Activated CD4-positive, alpha-beta T cell treated with anti-CD3 and anti-CD28 coated beads, Interleukin-10, Interleukin-2, amounts not matched to agents 100 ng/mL and 50 ng/mL, durations not matched to agents 16 hours and 8 hours (primary cell): Measurements from ENCODE around the gene APBB3.
"Not testable (repeated sequence)": the region's sequence is repeated elsewhere in the genome, so short reads cannot be mapped to it uniquely, and the experiment has no call there.

Experiments
- DNase-seq: peaks from one replicate; pipeline ENCODE4 v3.0.0-alpha.2; 2020

APBB3 gene, protein sequence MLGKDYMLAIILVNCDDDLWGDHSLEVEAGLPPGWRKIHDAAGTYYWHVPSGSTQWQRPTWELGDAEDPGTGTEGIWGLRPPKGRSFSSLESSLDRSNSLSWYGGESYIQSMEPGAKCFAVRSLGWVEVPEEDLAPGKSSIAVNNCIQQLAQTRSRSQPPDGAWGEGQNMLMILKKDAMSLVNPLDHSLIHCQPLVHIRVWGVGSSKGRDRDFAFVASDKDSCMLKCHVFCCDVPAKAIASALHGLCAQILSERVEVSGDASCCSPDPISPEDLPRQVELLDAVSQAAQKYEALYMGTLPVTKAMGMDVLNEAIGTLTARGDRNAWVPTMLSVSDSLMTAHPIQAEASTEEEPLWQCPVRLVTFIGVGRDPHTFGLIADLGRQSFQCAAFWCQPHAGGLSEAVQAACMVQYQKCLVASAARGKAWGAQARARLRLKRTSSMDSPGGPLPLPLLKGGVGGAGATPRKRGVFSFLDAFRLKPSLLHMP

DNA sequence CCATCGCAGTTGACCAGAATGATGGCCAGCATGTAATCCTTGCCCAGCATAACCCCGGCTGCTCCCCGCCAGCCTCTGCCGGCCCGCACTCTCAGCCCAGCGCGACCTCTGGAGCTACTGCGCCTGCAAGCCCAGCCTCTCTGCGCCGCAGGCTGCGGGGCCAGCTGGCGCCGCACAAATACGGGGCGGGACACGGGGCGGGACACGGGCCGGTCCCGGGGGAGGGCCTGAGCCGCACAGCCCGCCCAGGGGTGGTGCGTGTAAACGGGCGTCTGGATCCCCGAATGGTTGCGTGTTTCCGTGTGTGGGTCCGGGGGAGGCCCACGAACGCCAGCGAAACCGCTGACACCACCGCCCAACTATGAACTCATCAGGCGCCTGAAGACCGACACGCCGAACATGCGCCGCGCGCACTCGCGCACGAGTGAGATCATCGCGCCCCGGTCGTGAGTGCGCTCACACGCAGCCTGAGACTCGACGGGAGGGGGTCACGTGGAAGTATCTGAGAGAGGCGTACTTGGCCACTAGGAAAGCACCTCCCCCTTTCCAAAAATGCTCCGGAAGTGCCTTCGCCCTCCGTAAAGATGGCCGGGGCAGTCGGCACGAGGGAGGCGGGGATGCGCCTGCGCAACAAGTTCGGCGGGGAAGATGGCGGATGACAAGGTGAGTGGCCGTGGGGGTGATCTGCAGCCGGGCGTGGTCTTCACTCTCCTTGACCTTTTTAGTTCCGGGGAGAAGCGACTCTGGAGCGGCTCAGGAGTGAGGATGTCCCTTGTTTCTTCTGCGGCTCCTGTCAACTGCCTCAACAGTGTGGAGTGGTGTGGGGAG, at the start of gene APBB3, which contains the start of gene SLC35A4:
TSS of gene APBB3 (minus strand) at position 403 of the 828 bp plus-strand sequence. CDS start at position 50, 353 bp downstream.
TSS of gene SLC35A4 (plus strand) at position 633 of the 828 bp plus-strand sequence. CDS start 2,342 bp downstream, outside the sequence.
- peak; percentile 99 for DNase-seq

DNA sequence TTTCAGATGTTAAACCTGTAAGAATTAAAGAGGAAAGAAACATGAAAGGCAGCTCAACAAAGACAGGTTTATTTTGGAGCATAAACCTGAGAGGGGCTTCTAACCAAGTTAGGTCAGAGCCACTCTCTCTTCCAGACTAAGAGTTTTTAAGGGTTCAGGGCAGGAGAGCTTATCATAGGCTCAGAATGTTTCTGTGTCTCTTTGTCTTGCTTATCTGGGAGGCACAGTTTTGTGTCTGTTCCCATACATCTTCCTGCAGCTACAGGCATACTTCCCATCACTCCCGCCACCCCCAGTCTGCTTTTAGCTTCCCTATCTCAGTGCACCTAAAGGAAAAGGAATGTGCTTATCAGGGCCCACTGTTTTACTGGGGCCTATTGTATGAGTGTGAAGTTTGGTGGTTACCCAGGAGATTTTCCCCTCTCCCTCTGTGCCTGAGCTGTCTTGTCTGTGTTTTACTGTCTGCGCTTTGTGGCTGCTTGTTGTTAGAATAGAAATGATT, 46.7 kb upstream of the APBB3 start:
- DNase-seq, result no peak

DNA sequence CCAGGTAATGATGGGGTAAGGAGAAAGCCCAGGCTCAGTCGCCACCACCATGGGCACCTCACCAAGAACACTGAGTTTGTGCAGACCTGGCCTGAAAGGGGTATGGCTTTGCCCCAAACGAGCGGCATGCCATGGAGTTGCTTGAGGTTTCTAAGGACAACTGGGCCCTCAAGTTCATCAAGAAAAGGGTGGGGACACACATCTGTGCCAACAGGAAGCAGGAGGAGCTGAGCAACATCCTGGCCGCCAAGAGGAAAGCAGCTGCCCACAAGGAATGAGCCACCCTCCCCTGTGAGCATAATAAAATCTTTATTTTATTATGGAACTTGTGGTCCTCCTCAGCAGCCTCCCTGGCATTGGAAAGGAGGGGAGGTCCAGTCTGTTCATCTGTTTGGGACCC, 44.7 kb upstream of the APBB3 start:
- DNase-seq, result no peak

DNA sequence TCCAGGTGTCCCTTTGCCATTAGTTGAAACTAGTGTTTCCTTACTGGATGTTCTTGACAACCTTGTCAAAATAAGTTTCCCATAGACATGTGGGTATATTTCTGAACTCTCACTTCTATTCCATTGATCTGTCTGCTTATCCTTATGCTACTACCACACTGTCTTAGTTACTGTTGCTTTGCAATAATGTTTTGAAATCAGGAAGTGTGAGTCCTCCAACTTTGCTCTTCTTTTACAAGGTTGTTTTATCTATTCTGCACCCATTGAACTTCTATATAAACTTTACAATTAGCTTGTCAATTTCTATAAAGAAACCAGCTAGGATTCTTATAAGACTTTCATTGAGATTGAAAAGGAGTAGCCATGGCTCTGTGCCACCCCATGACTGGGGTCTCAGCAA, 44.3 kb upstream of the APBB3 start:
- DNase-seq, result no peak

DNA sequence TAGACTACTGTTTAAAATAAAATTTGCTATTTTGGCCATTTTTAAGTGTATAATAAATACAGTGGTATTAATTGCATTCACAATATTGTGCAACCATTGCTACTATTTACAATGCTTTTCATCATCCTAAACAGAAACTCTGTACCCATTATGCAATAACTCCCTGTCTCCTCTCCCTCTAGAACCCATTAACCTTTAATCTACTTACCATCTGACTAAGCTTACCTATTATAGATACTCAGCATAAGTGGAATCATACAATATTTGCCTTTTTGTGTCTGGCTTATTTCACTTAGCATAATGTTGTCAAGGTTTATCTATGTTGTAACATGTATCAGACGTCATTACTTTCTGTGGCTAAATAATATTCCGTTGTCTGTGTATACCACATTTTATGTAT, 42.6 kb upstream of the APBB3 start:
- no peak for DNase-seq

DNA sequence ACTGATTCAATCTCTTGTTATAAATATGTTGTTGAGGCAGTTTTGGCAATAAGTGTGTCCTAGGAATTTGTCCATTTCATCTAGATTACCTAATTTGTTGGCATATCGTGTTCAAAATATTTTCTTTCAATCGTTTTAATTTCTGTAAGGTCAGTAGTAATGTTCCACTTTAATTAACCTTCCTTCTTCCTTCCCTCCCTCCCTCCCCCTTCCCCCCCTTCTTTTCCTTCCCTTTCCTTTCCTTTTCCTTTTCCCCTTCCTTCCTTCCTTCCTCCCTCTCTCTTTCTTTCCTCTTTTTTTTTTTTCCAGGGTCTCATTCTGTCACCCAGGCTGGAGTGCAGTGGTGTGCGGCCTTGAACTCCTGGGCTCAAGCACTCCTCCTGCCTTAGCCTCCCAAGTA, 41.5 kb upstream of the APBB3 start:
- no peak for DNase-seq

DNA sequence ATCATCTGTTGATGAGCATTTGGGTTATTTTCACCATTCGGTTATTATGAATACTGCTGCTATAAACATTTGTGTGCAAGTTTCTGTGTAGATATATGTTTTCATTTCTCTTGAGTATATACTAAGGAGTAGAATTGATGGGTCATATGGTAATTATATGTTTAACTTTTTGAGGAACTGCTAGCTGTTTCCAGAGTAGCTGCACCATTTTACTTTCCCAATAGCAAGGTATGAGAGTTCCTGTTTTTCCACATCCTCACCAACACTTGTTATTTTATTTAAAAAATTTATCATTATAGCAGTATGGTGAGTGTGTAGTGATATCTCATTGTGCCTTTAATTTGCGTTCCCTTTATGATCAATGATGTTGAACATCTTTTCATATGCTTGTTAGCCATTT, 39.3 kb upstream of the APBB3 start:
- DNase-seq, result no peak

DNA sequence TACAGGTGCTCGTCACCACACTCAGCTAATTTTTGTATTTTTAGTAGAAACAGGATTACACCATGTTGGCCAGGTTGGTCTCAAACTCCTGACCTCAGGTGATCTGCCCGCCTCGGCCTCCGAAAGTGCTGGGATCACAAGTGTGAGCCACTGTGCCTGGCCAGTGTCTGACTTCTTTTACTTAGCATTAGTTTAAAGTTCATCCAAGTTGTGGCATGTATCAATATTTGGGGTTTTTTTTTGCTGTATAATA, 39.0 kb upstream of the APBB3 start:
- DNase-seq, result not testable (repeated sequence)

DNA sequence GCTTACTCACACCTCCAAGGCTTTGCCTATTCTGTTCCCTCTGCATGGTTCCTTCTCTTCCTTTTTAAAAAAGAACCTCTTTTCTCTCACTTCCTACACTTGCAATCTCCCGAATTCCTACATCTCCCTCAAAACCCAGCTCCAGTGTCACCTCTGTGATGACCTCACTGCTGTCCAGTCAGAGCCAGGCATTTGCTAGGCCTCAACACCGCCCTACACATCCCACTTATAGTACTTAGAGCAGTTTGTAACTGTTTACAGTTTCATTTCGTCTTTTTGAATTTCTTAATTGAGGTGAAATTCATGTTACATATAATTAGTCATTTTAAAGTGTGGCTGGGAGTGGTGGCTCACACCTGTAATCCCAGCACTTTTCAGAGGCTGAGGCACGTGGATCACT, 37.7 kb upstream of the APBB3 start:
- DNase-seq, result no peak

DNA sequence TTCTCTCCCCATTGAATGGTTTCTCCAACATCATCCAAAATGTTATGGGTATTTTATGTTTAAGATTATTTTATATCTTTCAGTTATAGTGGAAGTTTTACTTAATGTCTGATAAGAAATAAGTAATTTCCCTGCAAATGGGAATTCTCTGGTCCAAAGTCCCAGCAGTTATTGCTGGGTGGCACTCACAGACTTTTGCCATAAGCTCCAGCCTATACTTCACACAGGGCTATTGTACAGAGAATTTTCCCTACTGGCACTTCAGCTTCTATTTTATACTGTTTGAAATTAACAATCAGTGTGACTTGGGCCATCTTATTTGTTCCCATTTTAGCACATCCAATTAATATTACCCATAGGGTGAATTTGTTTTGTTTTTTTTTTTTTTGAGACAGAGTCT, 35.7 kb upstream of the APBB3 start:
- DNase-seq, result no peak

DNA sequence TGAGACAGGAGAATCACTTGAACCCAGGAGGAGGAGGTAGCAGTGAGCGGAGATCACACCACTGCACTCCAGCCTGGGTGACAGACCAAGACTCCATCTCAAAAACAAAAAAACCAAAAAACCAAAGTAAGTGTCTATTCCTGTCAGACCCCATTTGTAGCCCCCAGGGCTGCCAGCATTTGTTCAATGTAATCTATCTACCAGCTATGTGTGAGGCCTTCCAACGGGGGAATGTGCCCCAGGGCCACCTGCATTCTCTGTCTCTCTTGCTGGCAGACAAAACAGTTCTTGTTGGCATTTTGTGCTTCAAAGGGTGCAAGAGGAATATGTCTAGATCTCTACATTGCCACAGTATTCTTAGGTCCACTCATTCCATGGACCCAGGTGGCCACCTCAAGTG, 34.4 kb upstream of the APBB3 start:
- no peak for DNase-seq

DNA sequence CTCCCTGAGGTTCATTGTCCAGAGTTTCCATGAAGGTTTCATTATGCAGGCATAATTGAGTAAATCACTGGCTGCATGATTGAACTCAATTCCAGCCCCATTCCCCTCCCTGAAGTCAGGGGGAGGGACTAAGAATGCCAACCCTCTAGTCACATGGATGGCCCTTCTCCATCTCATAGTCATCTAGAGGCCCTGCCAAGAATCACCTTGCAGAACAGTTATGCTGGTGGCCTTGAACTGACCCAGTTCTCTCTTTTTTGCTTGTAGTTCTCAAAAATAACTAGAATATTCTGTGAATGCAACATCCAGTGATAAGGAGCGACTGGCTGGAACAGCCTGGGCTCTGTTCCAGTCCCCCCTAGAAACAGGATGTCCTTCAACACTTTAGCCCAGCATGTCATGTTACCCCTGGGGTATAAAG, 31.9 kb upstream of the APBB3 start:
- no peak for DNase-seq

DNA sequence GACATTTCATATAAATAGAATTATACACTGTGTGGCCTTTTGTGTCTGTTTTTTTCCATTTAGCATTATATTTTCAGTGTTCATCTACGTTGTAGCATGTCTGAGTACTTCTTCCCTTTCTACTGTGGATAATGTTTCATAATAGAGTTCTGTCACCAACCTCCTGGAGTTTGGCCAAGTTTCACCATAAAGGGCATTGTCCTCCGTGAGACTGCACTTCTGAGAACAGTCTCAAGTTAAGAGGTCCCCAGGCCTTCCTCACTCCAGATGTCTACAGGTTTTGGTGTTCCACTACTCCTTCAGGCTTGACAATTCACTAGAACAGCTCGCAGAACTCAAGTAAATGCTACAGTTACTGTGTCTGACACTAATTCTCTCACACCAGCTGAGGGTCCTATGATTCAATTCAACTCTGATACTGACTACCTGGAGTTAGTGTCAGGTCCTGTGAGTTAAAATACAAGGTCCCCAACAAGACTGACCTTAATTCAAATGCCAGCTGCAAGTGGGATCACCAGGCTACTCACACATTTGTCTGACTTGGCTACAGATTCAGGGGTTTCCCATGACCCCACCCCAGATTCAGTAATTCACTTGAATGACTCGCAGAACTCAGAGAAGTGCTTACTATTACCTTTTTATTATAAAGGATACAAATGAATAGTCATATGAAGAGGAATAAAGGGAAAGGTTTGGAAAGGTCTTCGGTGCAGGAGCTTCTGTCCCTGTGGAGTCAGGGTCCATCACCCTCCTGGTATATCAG, 31.3 kb upstream of the APBB3 start:
- DNase-seq, result no peak

DNA sequence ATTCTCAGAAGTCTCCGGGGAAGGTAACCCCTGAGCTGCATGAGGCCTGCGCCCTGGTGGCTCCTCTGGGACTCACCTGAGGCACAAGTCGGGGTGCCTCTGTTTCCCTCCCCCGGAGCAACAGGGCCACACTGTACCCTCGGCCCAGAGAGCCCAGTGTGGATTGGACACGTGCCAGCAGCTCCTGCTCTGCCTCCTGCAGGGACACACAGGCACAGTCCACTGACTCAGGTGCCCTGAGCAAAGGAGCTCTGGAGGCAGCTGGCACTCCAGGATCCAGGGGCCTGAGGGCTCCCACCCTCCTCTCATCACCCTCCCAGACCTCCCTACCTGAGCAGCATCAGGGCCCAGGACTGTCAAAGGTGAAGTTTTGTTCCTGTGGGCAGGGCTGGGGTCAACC, 29.8 kb upstream of the APBB3 start:
- no peak for DNase-seq

DNA sequence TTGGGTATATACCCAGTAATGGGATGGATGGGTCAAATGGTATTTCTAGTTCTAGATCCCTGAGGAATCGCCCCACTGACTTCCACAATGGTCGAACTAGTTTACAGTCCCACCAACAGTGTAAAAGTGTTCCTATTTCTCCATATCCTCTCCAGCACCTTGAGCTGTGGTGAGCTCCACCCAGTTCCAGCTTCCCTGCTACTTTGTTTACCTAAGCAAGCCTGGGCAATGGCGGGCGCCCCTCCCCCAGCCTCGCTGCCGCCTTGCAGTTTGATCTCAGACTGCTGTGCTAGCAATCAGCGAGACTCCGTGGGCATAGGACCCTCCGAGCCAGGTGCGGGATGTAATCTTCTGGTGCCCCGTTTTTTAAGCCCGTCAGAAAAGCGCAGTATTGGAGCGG, 28.7 kb upstream of the APBB3 start:
- not testable (repeated sequence) for DNase-seq

DNA sequence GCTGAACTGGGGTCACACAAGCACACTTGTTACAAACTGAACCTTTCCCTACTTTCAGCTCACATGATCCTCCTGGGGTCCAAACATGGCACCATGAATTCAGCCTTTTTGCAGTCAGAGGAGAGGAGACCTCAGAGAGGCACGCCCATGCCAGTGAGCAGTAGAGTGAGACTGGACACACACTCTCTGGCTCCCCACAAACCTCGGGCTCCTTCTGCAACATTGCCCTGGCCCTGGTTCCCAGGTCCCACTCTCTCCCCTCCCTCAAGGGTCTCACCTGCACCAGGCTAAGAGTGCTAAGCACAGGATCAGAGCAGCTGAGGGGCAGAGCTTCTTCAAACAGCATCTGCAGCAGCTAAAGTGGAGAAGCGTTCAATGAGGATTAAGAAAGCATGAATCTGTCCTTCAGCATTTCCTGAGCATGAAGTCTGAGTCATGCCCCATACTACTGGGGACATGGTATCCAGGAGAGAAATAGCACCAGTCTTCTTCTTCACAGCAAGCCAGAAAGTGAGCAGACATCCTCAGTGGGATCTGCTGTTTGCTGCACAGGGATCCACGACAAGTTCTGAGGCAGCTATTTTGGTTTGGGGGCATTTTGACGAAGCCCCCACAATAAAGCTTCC, 27.5 kb upstream of the APBB3 start:
- DNase-seq, result no peak

DNA sequence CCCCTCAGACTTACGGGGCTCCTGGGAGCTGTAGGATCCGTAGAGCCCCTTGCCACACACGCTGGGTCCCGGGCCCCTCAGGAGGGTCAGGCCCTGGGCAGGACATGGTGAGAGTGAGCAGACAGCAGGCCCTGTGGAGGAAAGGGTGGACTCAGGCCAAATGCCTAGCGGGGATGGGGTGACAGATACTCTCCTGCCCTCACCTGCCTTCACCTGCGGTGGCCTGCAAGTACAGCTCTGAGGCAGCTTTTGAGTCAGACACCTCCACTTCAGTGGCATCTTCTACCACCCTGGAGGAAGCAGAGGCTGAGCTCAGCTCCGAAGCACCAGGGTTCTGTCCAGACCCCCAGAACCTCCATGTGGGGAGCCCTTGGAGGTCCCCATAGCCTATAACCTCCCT, 26.5 kb upstream of the APBB3 start:
- DNase-seq, result no peak

DNA sequence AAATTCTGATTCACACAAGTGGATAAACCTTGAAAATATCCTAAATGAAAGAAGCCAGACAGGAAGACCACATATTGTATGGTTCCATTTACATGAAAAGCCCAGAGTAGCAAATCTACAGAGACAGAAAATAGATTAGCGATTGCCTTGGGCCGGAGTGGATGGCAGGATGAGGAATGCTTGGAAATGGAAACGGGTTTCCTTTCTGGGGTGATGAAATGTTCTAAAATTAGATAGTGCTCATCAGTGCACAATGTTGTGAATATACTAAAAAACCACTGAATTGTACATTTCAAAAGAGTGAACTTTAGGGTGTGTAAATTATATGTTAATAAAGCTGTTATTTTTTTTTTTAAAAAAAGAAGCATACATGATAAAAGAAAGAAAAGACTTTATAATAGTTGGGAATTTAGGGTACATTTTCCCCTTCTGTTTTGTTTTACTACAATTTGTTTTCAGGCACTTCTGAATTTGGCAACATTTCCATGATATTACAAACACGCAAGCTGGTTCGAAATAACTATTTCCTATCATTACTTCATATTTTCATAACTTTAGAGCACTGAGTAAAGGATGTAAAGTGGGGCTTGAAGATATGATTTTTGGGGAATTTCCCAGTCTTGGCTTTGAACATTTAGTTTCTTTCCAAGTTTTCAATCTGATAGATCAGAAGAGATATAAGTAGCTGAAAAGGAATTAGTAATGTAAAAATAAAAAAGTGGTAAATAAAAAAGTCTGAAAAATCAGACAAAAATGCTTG, 24.1 kb upstream of the APBB3 start:
- DNase-seq, result no peak

DNA sequence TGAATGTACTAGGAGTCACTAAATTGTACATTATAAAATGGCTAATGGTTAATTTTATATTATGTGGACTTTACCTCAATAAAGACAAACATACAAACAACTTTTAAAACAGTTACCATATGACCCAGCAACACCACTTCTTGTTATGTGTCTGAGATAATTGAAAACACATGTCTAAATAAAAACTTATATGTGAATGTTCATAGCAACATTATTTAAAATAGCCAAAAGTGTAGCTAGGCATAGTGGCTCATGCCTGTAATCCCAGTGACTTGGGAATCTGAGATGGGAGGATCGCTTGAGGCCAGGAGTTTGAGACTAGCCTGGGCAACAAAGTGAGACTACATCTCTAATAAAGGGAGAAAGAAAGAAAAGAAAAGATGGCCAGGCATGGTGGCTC, 23.1 kb upstream of the APBB3 start:
- no peak for DNase-seq

DNA sequence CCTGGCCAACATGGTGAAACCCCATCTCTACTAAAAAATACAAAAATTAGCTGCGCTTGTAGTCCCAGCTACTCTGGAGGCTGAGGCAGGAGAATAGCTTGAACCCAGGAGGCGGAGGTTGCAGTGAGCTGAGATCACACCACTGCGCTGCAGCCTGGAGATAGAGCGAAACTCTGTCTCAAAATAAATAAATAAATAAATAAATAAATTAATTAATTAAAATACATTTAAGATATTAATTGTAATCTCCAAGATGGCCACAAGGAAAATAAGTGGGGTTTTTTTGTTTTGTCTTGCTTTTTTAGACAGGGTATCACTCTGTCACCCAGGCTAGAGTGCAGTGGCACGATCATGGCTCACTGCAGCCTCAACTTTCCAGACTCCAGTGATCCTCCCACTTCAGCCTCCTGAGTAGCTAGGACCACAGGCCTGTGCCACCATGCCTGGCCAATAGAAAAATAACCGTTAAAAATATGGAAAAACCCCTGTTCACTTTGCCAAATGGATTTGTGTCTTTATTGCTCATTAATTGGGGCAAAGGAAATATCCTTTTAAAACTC, 14.9 kb upstream of the APBB3 start:
- DNase-seq, result not testable (repeated sequence)

DNA sequence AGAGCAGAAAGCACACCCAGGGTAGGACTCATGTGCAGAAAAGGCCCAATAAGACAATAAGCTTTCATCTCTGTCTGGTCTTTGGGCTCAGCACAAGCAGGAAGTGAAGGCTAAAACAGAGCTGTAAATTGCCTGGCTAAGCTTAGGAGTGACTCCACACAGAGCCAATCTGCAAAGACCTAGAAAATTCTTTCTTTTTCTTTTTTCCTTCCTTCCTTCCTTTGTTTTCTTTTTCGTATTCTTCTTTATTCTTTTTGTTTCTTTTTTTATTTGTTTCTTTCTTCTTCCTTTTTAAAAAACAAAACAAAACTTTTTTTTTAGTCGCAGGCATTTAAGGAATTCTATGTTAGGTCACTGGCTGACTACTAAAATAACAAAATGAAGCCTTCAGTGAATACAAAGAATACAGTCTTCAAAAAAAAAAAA, 12.4 kb upstream of the APBB3 start:
- no peak for DNase-seq

DNA sequence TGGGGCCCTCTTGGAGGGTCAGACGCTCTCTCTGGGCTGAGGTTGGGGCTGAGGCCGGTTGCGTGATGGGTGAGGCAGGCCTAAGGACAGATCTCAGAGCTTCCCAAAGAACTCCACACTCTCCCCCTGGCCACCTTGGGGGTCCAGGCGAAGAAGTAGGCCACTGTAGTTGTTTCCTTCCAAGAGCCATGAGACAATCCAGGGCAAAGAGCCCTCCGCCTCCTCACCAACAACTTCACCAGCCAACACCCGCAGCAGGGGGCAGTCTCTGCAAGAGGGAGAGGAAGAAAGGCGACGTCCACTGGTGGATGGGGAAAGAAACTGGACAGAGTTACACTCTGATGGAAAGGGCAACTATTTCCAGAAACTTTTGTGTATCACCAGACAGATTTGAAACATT, 10.9 kb upstream of the APBB3 start:
- DNase-seq, result no peak
